Measurements from ENCODE around the gene INPP5B. TPM values are rescaled to one million over a fixed set of nuclear protein-coding genes. Genes with fewer than 3 reads are reported as not detected.

The INPP5B gene
- total RNA-seq, 1 donor from 2014 or later = 18.7 TPM

DNA sequence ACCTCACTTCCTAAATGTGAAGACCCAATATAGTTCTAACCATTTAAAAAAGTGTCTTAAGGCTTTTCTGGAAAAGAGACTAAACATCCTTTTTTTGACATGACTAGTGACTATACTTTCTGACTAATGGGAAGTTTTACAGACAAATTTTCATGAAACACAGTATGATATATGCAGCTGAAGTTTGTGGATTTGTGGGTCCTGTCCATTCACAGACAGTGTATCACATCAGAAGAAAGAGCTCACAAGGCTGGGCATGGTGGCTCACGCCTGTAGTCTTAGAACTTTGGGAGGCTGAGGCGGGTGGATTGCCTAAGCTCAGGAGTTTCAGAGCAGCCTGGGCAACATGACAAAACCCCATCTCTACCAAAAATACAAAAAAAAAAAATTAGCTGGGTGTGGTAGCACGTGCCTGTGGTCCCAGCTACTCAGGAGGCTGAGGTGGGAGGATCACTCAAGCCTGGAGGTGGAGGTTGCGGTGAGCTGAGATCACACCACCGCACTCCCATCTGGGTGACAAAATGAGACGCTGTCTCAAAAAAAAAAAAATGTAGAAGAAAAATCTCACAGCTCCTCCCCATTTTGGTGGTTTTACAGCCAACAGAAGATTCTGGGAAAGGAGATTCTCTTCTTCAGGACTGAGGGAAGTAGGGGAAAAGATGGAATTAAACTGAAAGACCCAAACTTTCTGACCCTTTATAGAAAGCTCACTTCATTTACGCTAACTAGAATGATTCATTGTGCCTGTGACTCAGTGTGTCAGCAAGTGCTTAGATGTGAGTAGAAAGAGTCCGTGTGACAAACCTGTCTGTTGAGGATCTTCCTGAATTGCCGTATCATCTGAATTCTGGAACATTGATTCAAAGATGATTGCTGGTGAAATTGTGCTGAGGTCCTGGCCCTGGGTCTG, 123.7 kb downstream of the INPP5B start:
- DNase-seq (ENCODE audit: low read depth) = no peak
- H3K4me3 ChIP-seq (ENCODE audit: low read depth, low read length) = no peak overlapping the region
- TF ChIP-seq, protein P1, sequence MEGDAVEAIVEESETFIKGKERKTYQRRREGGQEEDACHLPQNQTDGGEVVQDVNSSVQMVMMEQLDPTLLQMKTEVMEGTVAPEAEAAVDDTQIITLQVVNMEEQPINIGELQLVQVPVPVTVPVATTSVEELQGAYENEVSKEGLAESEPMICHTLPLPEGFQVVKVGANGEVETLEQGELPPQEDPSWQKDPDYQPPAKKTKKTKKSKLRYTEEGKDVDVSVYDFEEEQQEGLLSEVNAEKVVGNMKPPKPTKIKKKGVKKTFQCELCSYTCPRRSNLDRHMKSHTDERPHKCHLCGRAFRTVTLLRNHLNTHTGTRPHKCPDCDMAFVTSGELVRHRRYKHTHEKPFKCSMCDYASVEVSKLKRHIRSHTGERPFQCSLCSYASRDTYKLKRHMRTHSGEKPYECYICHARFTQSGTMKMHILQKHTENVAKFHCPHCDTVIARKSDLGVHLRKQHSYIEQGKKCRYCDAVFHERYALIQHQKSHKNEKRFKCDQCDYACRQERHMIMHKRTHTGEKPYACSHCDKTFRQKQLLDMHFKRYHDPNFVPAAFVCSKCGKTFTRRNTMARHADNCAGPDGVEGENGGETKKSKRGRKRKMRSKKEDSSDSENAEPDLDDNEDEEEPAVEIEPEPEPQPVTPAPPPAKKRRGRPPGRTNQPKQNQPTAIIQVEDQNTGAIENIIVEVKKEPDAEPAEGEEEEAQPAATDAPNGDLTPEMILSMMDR (conservative IDR thresholded peaks at IDR 0.05; ENCODE audit: low read depth, low read length) = no peak

DNA sequence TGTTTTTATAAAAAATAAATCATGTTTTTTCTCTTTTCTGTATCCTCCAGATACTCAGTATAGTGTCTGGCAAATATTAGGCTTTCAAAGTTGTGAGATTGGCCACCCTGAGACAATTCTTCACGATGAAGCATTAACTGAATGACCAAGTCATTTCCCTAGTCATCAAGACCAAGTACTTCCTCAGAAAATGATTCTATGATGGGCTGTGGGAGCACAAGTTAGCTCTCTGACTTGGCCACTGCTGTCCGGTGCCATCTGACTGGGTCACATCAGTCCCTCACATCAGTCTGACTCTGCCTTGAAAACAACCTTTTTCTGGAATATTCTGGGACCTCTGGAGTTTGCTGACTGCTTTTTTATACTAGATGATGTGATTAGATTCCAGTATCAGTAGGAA, 125.4 kb downstream of the INPP5B start:
- H3K4me3 ChIP-seq (ENCODE audit: low read depth, low read length) = no peak overlapping the region
- DNase-seq (ENCODE audit: low read depth) = no peak

DNA sequence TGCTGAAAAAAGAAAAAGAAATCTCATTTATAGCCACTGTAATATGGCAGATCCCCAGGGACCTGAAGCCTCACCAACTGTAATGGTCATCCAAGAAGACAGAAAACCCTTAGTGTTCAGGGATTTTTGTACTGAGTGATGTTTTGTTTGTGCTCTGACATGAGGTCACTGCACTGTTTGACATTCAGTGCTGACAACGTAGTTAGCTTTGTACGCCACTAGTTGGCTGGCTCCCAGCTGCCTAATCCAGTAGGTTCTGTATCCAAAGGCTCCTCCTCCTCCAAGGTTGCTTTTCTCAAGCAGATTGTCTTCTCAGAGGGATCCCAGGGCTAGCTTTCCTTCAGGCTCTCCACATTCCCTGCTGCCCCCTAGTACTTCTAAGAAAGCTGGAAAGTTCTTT, 129.4 kb downstream of the INPP5B start:
- no peak overlapping the region for H3K4me3 ChIP-seq (ENCODE audit: low read depth, low read length)
- no peak for DNase-seq (ENCODE audit: low read depth)
- TF ChIP-seq, protein P1 (conservative IDR thresholded peaks at IDR 0.05; ENCODE audit: low read depth, low read length) = no peak

More for the DNA sequence above, 125.4 kb downstream of the INPP5B start:
- TF ChIP-seq, protein P1 (conservative IDR thresholded peaks at IDR 0.05; ENCODE audit: low read depth, low read length) = no peak

DNA sequence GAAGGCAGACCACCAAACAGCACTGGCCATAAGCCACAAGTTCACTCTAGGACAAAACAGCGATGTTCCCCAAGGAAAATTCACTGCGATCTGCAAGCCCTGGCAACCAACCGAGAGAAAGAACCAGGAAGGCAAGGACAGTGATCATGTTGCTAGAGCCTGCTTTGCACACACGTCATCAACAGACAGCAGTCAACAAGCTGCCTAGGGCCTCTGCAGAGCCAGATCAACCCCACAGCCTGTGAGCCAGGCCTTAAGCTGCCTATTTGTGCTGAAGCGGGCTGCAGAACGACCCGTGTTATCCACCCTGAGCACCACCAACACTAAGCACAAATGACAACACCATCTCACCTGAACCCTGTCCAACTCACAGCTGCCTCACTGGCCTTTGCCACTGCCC, 132.6 kb downstream of the INPP5B start:
- H3K4me3 ChIP-seq (ENCODE audit: low read depth, low read length) = no peak overlapping the region
- DNase-seq (ENCODE audit: low read depth) = no peak
- TF ChIP-seq, protein P1 (conservative IDR thresholded peaks at IDR 0.05; ENCODE audit: low read depth, low read length) = no peak

DNA sequence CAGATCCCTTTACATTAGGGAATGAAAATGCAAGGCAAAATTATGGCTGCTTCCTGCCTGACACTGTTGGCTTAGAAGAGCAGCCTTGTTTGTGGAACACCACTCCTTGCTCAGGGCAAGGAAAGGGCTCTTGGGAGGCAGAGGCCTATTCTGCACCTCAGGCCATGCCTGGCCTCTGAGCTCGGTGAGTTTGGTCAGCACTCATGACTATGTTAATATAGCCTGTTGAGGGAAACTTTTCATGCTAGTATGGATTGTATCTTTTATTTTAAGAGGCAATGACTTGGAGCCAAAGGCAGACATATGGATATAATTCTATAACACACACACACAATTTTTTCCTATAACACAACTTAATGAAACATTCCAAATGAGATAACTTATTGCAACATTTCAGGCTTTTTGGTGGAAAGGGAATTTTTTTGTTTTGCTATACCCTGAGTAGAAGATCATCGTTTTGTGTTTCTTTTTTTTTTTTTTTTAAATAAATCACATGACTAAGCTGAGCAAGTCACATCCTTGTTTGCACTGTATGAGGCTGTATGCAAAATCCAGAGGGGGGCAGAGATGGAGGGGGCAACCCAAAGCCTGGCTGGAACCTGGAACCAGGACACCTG, 133.2 kb downstream of the INPP5B start:
- TF ChIP-seq, protein P1 (conservative IDR thresholded peaks at IDR 0.05; ENCODE audit: low read depth, low read length) = no peak
- no peak for DNase-seq (ENCODE audit: low read depth)
- H3K4me3 ChIP-seq (ENCODE audit: low read depth, low read length) = no peak overlapping the region

DNA sequence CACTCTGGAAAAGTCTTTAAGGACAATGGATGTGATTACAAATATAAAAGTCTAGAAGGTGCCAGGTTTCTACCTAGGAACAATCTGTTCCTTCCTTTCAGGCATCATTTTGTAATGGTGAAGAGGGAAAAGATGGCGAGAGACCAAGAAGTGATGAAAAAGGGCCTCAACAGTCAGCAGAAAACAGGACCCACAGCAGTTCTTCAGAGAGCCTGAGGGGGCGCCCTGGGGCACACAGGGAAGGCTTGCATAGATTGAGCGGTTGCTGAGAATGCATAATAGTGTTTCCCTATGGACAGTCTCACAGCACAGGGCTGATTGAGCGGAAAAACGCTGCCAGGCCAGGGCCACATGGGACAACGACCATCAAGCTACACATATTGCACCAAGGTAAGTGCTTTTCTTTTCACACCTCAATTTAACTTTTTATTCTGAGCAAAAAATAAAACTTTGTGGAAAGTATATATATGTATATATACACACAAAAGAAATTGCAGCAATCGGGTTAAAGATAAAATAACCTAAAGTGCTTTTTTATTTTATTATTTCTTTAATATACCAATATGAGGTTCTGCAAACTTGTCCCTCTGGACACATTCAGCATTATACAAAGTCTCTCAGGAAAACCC, 135.7 kb downstream of the INPP5B start:
- DNase-seq (ENCODE audit: low read depth) = no peak
- TF ChIP-seq, protein P1 (conservative IDR thresholded peaks at IDR 0.05; ENCODE audit: low read depth, low read length) = peak; percentile 96
- no peak overlapping the region for H3K4me3 ChIP-seq (ENCODE audit: low read depth, low read length)

Other genes with a start within 250 kb of the INPP5B start
- under 0.01 and 0.17 TPM in 2 replicates for gene EPHA10, start 181.9 kb downstream of the INPP5B start, total RNA-seq
- 0.46 and 0.72 TPM in 2 replicates for gene MANEAL, start 153.2 kb downstream of the INPP5B start, total RNA-seq
- gene C1orf122, start 139.3 kb downstream of the INPP5B start, total RNA-seq = 95.2 and 194 TPM in 2 replicates
- 31.4 and 61.1 TPM in 2 replicates for gene YRDC, start 138.8 kb downstream of the INPP5B start, total RNA-seq
- 0.86 and 2.0 TPM in 2 replicates for gene MTF1, start 87.5 kb downstream of the INPP5B start, total RNA-seq
- 77.0 and 86.9 TPM in 2 replicates for gene SF3A3, start 43.0 kb upstream of the INPP5B start, total RNA-seq
- gene FHL3, start 58.5 kb upstream of the INPP5B start, total RNA-seq = 14.2 and 24.5 TPM in 2 replicates
- gene UTP11, start 65.7 kb upstream of the INPP5B start, total RNA-seq = 49.2 and 60.5 TPM in 2 replicates
- gene POU3F1, start 99.7 kb upstream of the INPP5B start, total RNA-seq = not detected in 2 replicates